H1 (cell line): ENCODE results near the gene APOBEC3G. TPM values are rescaled to one million over a fixed set of nuclear protein-coding genes. Genes with fewer than 3 reads are reported as not detected.

Experiments
- CTCF ChIA-PET: fragments of 300-600 bp; sonication (Branson Sonifier 250); formaldehyde crosslinking; loops from one replicate; lab custom pipeline; 2021; ENCODE audit not compliant: partially characterized antibody; lab: Charles Lee
- POLR2A ChIA-PET: fragments of 300-600 bp; sonication (Branson Sonifier 250); formaldehyde crosslinking; loops from one replicate; lab custom pipeline; 2021; ENCODE audit warnings: inconsistent platforms; ENCODE audit not compliant: partially characterized antibody; lab: Charles Lee
- DNase-seq, 2 experiments: peaks; one replicate each; pipeline versions ENCODE4 v3.0.0 to v3.0.0-alpha.2; 2010 to 2022; ENCODE audit warnings: low spot score in 2 of 2, low read depth in 1 of 2, mixed read lengths in 1 of 2
- FAIRE-seq: peaks from 2 replicates; lab custom pipeline; 2011; peaks lifted over from hg19 to GRCh38; lab: Jason Lieb, UNC
- H2AFZ ChIP-seq: 2 replicates; pipeline ENCODE4 v1.8.1; 2012; ENCODE audit warnings: low read length, inconsistent platforms
- H2AK5ac ChIP-seq: 2 replicates; pipeline ENCODE4 v1.6.1; 2013; ENCODE audit warnings: low read depth, low read length
- H2BK120ac ChIP-seq: replicated peaks from 2 replicates; pipeline ENCODE3; 2013; ENCODE audit warnings: low read depth, low read length, inconsistent platforms
- H2BK12ac ChIP-seq: 2 replicates; pipeline ENCODE4 v1.6.1; 2013; ENCODE audit warnings: low read depth, low read length
- H2BK15ac ChIP-seq: 2 replicates; pipeline ENCODE4 v1.6.1; 2013; ENCODE audit warnings: low read length
- H2BK20ac ChIP-seq: 2 replicates; pipeline ENCODE4 v1.6.1; 2013; ENCODE audit warnings: low read length
- H2BK5ac ChIP-seq: 2 replicates; pipeline ENCODE4 v1.6.1; 2013; ENCODE audit warnings: low read depth, low read length
- H3K14ac ChIP-seq: 2 replicates; pipeline ENCODE4 v1.6.1; 2013; ENCODE audit warnings: inconsistent platforms; ENCODE audit not compliant: insufficient read length
- H3K18ac ChIP-seq: 2 replicates; pipeline ENCODE4 v1.6.1; 2013; ENCODE audit warnings: low read length; ENCODE audit errors: extremely low read depth
- H3K23ac ChIP-seq: 2 replicates; pipeline ENCODE4 v1.6.1; 2013; ENCODE audit warnings: inconsistent platforms; ENCODE audit not compliant: insufficient read length
- H3K23me2 ChIP-seq: 2 replicates; pipeline ENCODE4 v1.6.1; 2013; ENCODE audit warnings: low read depth, low read length
- H3K27ac ChIP-seq: 2 replicates; pipeline ENCODE4 v1.6.1; 2011; ENCODE audit warnings: low read depth, low read length, inconsistent platforms
- H3K27me3 ChIP-seq, 4 experiments: replicated peaks in 1 of 4; 1 replicate in 1 of 4; 2 replicates in 3 of 4; pipeline versions ENCODE4 v1.6.1 to v1.8.1; 2011 to 2013; ENCODE audit warnings: low read length in 3 of 4, mild to moderate bottlenecking in 3 of 4, inconsistent platforms in 2 of 4, mixed read lengths in 2 of 4, moderate library complexity in 1 of 4; ENCODE audit not compliant: control insufficient read depth in 3 of 4, insufficient read depth in 3 of 4; ENCODE audit errors: extremely low read depth in 1 of 4
- H3K36me3 ChIP-seq, 4 experiments: 2 replicates each; pipeline versions ENCODE4 v1.6.1 to v1.8.1; 2011 to 2013; ENCODE audit warnings: mild to moderate bottlenecking in 4 of 4, low read length in 3 of 4, moderate library complexity in 2 of 4, control low read depth in 1 of 4, inconsistent platforms in 1 of 4; ENCODE audit not compliant: insufficient read depth in 4 of 4, control insufficient read depth in 2 of 4
- H3K4ac ChIP-seq: replicated peaks from 2 replicates; pipeline ENCODE3; 2013; ENCODE audit warnings: low read length, low read depth, mixed read lengths, inconsistent platforms; ENCODE audit not compliant: insufficient read length
- H3K4me1 ChIP-seq, 4 experiments: replicated peaks in 1 of 4; 1 replicate in 1 of 4; 2 replicates in 3 of 4; pipeline versions ENCODE4 v1.6.1 to v1.8.1; 2011 to 2013; ENCODE audit warnings: low read length in 3 of 4, inconsistent platforms in 2 of 4, mixed read lengths in 1 of 4; ENCODE audit not compliant: insufficient read depth in 4 of 4, control insufficient read depth in 3 of 4
- H3K4me2 ChIP-seq, 2 experiments: 2 replicates each; pipeline versions ENCODE4 v1.6.1 to v1.8.1; 2011 to 2013; ENCODE audit warnings: low read depth in 2 of 2, low read length in 2 of 2, control low read depth in 1 of 2, inconsistent platforms in 1 of 2, mild to moderate bottlenecking in 1 of 2; ENCODE audit not compliant: insufficient read depth in 1 of 2
- H3K4me3 ChIP-seq, 4 experiments: fragments of 200-600, 300-600 bp in 1 of 4; sonication (generic), shearing (Covaris generic), sonication (Bioruptor Twin) in 1 of 4; 2 replicates each; pipeline versions ENCODE4 v1.5.1 to v1.8.1; 2011 to 2016; ENCODE audit warnings: low read length in 4 of 4, low read depth in 3 of 4, control low read depth in 2 of 4, inconsistent platforms in 2 of 4, mild to moderate bottlenecking in 2 of 4, mixed read lengths in 1 of 4, moderate library complexity in 1 of 4; ENCODE audit not compliant: insufficient read depth in 2 of 4; ENCODE audit errors: extremely low read depth in 1 of 4
- H3K56ac ChIP-seq: replicated peaks from 2 replicates; pipeline ENCODE3; 2013; ENCODE audit warnings: low read depth, mild to moderate bottlenecking, mixed read lengths, low read length, inconsistent platforms; ENCODE audit not compliant: insufficient read length
- H3K79me1 ChIP-seq: 2 replicates; pipeline ENCODE4 v1.6.1; 2013; ENCODE audit warnings: low read depth, low read length, control low read depth
- H3K79me2 ChIP-seq, 2 experiments: 2 replicates each; pipeline versions ENCODE4 v1.6.1 to v1.8.1; 2012 to 2013; ENCODE audit warnings: low read length in 2 of 2, mild to moderate bottlenecking in 2 of 2, inconsistent platforms in 1 of 2; ENCODE audit not compliant: insufficient read depth in 2 of 2, control insufficient read depth in 1 of 2
- H3K9ac ChIP-seq, 4 experiments: replicated peaks in 1 of 4; 1 replicate in 1 of 4; 2 replicates in 3 of 4; pipeline versions ENCODE4 v1.6.1 to v1.8.1; 2011 to 2013; ENCODE audit warnings: low read depth in 3 of 4, low read length in 3 of 4, control low read depth in 2 of 4, mild to moderate bottlenecking in 2 of 4, moderate library complexity in 2 of 4, inconsistent platforms in 1 of 4; ENCODE audit errors: extremely low read depth in 1 of 4
- H3K9me3 ChIP-seq, 2 experiments: 2 replicates each; pipeline versions ENCODE4 v1.6.1 to v1.8.1; 2012 to 2013; ENCODE audit warnings: mild to moderate bottlenecking in 2 of 2, moderate library complexity in 2 of 2, control low read depth in 1 of 2, inconsistent platforms in 1 of 2, low read depth in 1 of 2, low read length in 1 of 2, mixed read lengths in 1 of 2; ENCODE audit not compliant: insufficient read depth in 2 of 2
- H4K20me1 ChIP-seq, 2 experiments: replicated peaks in 1 of 2; 2 replicates each; pipeline versions ENCODE3 to v1.8.1; 2011 to 2013; ENCODE audit warnings: inconsistent platforms in 2 of 2, low read length in 2 of 2, mild to moderate bottlenecking in 1 of 2; ENCODE audit not compliant: insufficient read depth in 2 of 2, control insufficient read depth in 1 of 2
- H4K5ac ChIP-seq: 2 replicates; pipeline ENCODE4 v1.6.1; 2013; ENCODE audit warnings: low read length, low read depth, mixed read lengths, inconsistent platforms; ENCODE audit not compliant: insufficient read length
- H4K8ac ChIP-seq: 2 replicates; pipeline ENCODE4 v1.8.0; 2013; ENCODE audit warnings: mild to moderate bottlenecking, moderate library complexity, low read length, inconsistent platforms; ENCODE audit not compliant: insufficient read depth; ENCODE audit errors: extremely low read depth
- H4K91ac ChIP-seq: replicated peaks from 2 replicates; pipeline ENCODE3; 2013; ENCODE audit warnings: low read length, mixed read lengths, inconsistent platforms; ENCODE audit not compliant: insufficient read length
- ATF3 ChIP-seq: IDR thresholded peaks from 2 replicates; pipeline ENCODE4 v1.6.1; 2011; ENCODE audit warnings: low read depth, mild to moderate bottlenecking, low read length; ENCODE audit not compliant: insufficient read depth
- CBX8 ChIP-seq: fragments of 300-800, 300-1000 bp; sonication (generic); IDR thresholded peaks from 2 replicates; pipeline ENCODE4 v1.7.1; 2016; ENCODE audit warnings: low read depth, low read length, borderline replicate concordance
- CHD1 ChIP-seq: IDR thresholded peaks from 2 replicates; pipeline ENCODE4 v1.6.1; 2012; ENCODE audit warnings: low read depth, low read length, improper control_type of control experiment
- E2F6 ChIP-seq: IDR thresholded peaks from 2 replicates; pipeline ENCODE4 v1.6.1; 2012; ENCODE audit warnings: inconsistent platforms
- FOSL1 ChIP-seq: IDR thresholded peaks from 2 replicates; pipeline ENCODE4 v1.6.1; 2011; ENCODE audit warnings: mild to moderate bottlenecking, low read depth, low read length, moderate library complexity; ENCODE audit not compliant: insufficient read depth
- PHF8 ChIP-seq: fragments of 200-600 bp; sonication (generic); conservative IDR thresholded peaks from 2 replicates; pipeline ENCODE4 v1.7.1; 2012; ENCODE audit warnings: low read depth, mild to moderate bottlenecking, inconsistent platforms, low read length, moderate library complexity
- POLR2A ChIP-seq, 2 experiments: IDR thresholded peaks; 1 replicate in 1 of 2; 2 replicates in 1 of 2; pipeline ENCODE4 v1.6.1; 2011; ENCODE audit warnings: low read depth in 2 of 2, low read length in 2 of 2, mild to moderate bottlenecking in 2 of 2; ENCODE audit errors: control extremely low read depth in 1 of 2
- POU5F1 ChIP-seq: IDR thresholded peaks from 2 replicates; pipeline ENCODE4 v1.6.1; 2011; ENCODE audit warnings: low read depth, mild to moderate bottlenecking, low read length, moderate library complexity
- RNF2 ChIP-seq: fragments of 200-900, 300-1000 bp; sonication (generic); IDR thresholded peaks from 2 replicates; pipeline ENCODE4 v1.7.1; 2016; ENCODE audit warnings: borderline replicate concordance, low read depth, mild to moderate bottlenecking, antibody characterized with exemption, low read length; ENCODE audit not compliant: poor library complexity, severe bottlenecking; ENCODE audit errors: missing control alignments
- SRF ChIP-seq: IDR thresholded peaks from 2 replicates; pipeline ENCODE4 v1.6.1; 2011; ENCODE audit warnings: mild to moderate bottlenecking, low read depth, low read length, moderate library complexity
- TAF7 ChIP-seq: optimal IDR thresholded peaks from 2 replicates; pipeline ENCODE3; 2011; ENCODE audit warnings: low read depth, mild to moderate bottlenecking, inconsistent platforms, low read length, moderate library complexity, borderline replicate concordance
- YY1 ChIP-seq: IDR thresholded peaks from 2 replicates; pipeline ENCODE4 v1.6.1; 2011; ENCODE audit warnings: low read depth, mild to moderate bottlenecking, low read length
- WGBS, 2 experiments: shearing (Covaris generic) in 1 of 2; methylation state at CpG; one replicate each; pipeline versions ENCODE4 v1.1.6 to v1.1.7; 2013 to 2015; ENCODE audit warnings: low lambda C conversion rate in 2 of 2, mixed read lengths in 2 of 2, inconsistent platforms in 1 of 2, low coverage in 1 of 2, missing lambda C conversion rate in 1 of 2; ENCODE audit not compliant: insufficient replicate concordance in 2 of 2, insufficient coverage in 1 of 2, insufficient read length in 1 of 2; ENCODE audit errors: extremely low coverage in 1 of 2, missing lambda C conversion rate in 1 of 2; 5-methylcytosine and 5-hydroxymethylcytosine counted together
- polyA plus RNA-seq, 7 experiments: library from polyadenylated mRNA; depleted of rRNA in 3 of 7; stranded (reverse) in 5 of 7; unstranded in 2 of 7; fragments of >200 nt in 5 of 7; fragments of 200-250 nt in 2 of 7; gene quantifications; 1 replicate in 5 of 7; 2 replicates in 1 of 7; 4 replicates in 1 of 7; pipeline versions ENCODE4 v1.2.1 to v1.2.3, GENCODE V29; 2011 to 2013; ENCODE audit warnings: missing spikeins in 2 of 7, mixed read lengths in 2 of 7
- total RNA-seq: library from RNA; stranded (reverse); fragmentation: NEBNext Ultra II Directional; extraction: Animal tissue kit (Norgen Biotek cat#: 25700); gene quantifications from 2 replicates; pipeline ENCODE4 v1.2.1, GENCODE V29; 2021

APOBEC3G gene
- total and polyA plus RNA-seq, 2 of the 8 experiments (the other 6 are each of a cell fraction or from before 2014, with no cell fraction given): 1.7 to 2.0 TPM

GRCh38 chr22:39125622-39126021 lies 48.5 kb downstream of the APOBEC3G start:
- no peak overlapping the region for H3K56ac ChIP-seq
- no peaks in the 10 kb centered on the region for H3K23me2 ChIP-seq
- H3K36me3 ChIP-seq: no peaks in the 10 kb centered on the region
- no peak overlapping the region for H2AFZ ChIP-seq
- peaks cover 0 to 11% (median 2%) of the 10 kb centered on the region in 4 experiments; a peak in 5 of 7 replicates for H3K4me1 ChIP-seq
- H3K18ac ChIP-seq: no peak overlapping the region
- H3K79me2 ChIP-seq: no peaks in the 10 kb centered on the region
- H2BK5ac ChIP-seq: no peak overlapping the region
- H3K27me3 ChIP-seq: no peaks in the 10 kb centered on the region
- DNase-seq: no peak
- no peak overlapping the region for H4K8ac ChIP-seq
- no peaks in the 10 kb centered on the region for H3K79me1 ChIP-seq
- no peak overlapping the region for H3K4ac ChIP-seq
- no peak overlapping the region for H2BK120ac ChIP-seq
- 88% methylated on average over 5 of the region's 5 CpGs; no CpG with 5 or more reads in 1 of the 2 experiments for WGBS, 2 experiments
- H3K23ac ChIP-seq: no peak overlapping the region
- H2AK5ac ChIP-seq: no peak overlapping the region
- H2BK20ac ChIP-seq: no peak overlapping the region
- H3K4me2 ChIP-seq: no peak overlapping the region
- no peak overlapping the region for H3K9ac ChIP-seq
- no peak overlapping the region for H3K4me3 ChIP-seq
- POLR2A ChIA-PET: interaction anchor here (0.6 to 1.7 kb wide), 4 partner anchors 10 to 380 kb away, joined by 3 to 6 read pairs (median 3); no protein-coding TSS in a partner anchor
- CTCF ChIA-PET: interaction anchor here (0.6 to 6.5 kb wide), 7 partner anchors 10 to 343 kb away, joined by 3 to 47 read pairs (median 4); no protein-coding TSS in a partner anchor
- H2BK12ac ChIP-seq: no peak overlapping the region
- H4K5ac ChIP-seq: no peak overlapping the region
- no peak overlapping the region for H4K91ac ChIP-seq
- no peaks in the 10 kb centered on the region for H4K20me1 ChIP-seq
- FAIRE-seq: no peak
- H3K14ac ChIP-seq: no peak overlapping the region
- no peak overlapping the region for H3K27ac ChIP-seq
- H3K9me3 ChIP-seq: 0 out of 4 replicates have a peak, but pooled peaks cover 0 to 3% of the 10 kb centered on the region in 2 experiments
- no peak overlapping the region for H2BK15ac ChIP-seq
- TF ChIP-seq POLR2A (IDR thresholded peaks at IDR 0.05; ENCODE audit: control extremely low read depth in 1 of 2, low read depth in 2 of 2, low read length in 2 of 2) (no peak), PHF8 (no peak), FOSL1 (no peak), POU5F1 (no peak), TAF7 (no peak), SRF (no peak), E2F6 (no peak), CBX8 (no peak), CHD1 (no peak), ATF3 (no peak), RNF2 (no peak), YY1 (no peak)
